ENCODE data around the gene WBP1.
A peak's percentile ranks its signal among the peaks of the same experiment; 100 is the strongest.

WBP1 gene

DNA sequence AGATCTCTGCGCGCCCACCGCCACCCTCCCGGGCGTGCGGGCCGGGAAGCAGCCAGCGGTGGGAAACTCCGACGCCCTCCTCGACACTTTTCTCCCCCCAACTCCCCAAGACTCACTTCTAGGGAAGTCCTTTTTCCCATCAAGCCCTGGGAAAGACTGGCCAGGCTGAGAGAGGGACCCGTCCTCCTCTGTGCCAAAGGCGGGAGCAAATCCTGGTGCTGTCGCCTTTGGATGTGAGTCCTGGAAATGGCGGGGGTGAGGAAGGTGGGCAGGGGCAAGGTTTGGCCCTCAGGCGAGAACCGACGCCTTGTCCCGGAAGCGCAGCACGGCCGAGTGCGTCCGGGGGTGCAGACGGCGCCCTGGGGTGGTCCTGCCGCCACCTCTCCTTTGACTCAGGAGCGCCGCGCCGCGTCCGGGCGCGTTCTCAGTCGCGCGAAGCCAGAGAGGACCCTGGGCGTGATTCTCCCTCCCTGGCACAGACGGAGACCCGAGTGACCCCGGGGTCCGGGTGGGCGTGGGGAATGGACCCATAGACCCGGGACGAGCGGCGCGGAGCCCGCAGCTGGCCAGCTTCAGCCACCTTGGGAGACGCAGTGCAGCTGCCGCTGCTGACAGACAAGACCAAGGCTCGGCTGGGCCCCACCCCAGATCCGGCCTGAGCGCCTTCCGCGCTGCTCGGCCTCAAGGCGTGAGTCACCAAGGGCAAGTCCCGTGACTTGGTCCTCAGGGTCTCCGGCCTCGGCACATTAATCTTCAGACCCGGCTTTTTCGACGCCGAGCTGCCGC is 44.7 kb downstream of the WBP1 start:
- no peak for DNase-seq (ENCODE audit: low read depth)

DNA sequence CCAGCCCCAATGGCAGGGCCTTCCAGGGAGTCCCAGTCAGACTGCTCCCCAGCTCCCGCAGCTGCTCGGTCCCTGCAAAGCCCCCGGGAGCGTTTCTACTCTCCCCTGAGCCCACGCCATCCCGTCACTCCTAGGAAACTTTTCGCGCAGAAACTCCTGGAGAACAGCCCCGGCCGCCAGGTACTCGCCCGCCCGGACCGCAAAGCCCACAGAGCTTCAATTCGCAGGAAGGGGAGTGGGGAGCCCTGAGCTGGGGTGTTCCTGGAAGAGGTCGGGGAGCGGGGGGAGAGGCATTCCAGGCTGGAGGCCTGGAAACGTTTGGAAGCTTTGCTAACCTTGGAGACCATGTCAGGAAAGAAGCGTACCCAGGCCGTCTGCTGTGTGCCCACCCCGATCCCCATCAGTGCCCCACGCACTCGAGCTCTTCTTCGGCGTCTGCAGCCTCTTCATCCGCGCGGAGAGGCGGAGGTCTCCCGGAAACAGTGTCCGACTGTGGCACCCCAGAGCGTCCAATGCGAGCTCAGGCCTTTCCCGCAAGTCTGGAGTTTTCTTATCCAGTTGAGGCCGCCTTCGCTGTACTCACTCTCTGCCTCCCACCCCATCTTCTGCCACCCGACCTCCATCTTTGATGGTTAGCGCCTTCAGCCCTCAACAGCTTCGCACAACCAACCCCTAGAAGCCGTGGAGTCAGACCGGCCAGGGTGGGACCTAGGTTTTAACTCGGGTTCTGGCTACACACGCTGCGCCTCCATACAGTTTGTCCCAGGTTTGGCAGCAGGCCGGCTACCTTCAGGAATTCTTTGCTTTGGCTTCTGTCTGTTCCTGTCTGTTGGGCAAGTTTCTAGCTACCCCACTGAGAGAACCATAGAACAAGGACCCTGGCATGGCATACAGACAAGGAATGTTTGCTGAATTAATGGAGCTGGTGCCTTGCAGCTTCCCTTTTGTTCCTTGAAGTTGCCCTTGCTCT is 45.6 kb downstream of the WBP1 start:
- no peak for DNase-seq (ENCODE audit: low read depth)

DNA sequence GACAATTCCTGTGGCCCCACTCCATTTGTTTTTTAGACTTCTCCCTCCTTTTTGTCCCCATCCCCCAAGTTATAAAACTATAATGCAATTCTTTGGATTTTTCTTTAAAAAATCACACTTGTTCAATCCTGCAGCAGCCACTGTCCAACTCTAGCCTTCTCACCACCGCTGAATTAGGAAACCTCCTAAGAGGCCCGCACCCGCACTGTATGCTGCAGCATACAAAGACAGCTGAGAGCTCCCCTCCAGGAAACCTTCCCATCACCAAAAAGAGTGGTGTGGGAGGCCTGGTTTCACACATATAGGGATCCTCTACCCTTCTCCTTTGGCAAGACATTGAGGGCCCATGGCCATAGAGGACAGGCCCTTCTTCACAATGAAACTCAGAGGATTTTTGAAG is 46.4 kb downstream of the WBP1 start:
- no peak for DNase-seq (ENCODE audit: low read depth)

GRCh38 chr2:74505448-74506246 is 47.4 kb downstream of the WBP1 start:
- no peak for DNase-seq (ENCODE audit: low read depth)

DNA sequence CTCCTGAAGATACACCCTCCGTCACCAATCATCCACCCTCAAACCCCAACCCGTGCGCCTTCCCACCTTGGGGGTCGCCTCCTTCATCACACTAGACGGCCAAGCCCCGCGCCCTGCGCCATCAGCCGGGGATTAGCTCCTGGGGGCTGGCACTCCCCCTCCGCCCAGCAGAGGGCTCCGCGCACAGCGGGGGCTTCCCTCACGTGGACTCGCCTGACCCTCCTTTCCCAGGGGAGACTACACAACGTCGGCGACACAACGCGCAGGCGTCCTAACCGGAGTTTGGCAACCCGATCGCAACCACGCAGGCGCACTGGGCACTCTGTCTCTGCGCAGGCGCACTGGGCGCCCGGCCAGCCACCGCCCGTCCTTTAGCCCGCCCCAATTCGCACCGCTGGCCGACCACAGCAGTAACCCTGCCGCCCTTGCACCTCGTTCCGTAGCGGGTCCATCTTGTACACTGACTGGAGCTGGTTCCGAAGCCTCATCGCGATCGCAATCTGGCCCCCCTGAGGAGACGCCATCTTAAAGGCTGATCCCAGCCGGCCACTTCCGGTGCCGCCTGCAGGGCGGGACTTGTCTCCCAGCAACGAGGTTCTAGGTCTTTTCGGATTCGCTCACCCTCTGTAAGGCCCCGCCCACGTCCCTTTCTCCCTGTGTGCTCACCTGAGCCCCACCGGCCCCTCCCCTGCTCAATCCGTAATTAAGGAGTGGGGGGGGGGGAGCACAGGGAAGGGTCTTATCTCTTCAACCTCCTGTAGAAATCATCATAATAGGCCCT is 49.1 kb downstream of the WBP1 start, which contains the start of gene PCGF1:
Gene PCGF1, minus strand, starts transcription at position 551 of the 781 bp plus-strand sequence. Its CDS starts 27 bp downstream, at position 524.
- DNase-seq (ENCODE audit: low read depth), result peak; percentile 95

GRCh38 chr2:74507926-74508520 is 49.8 kb downstream of the WBP1 start:
- DNase-seq (ENCODE audit: low read depth), result no peak

- DNase-seq (ENCODE audit: low read depth), result no peak
These were observed 52.0 kb downstream of the WBP1 start for GRCh38 chr2:74510272-74510671.

All from stimulated activated CD8-positive, alpha-beta memory T cell treated with anti-CD3 and anti-CD28 coated beads, Interleukin-15, amount 100 ng/mL, for 24 hours (primary cell).